Measurements from ENCODE around the gene UNC13B. TPM values are rescaled to one million over a fixed set of nuclear protein-coding genes. Genes with fewer than 3 reads are reported as not detected.

Gene UNC13B
- total and polyA plus RNA-seq, 2 of the 8 experiments (the other 6 are each of a cell fraction or from before 2014, with no cell fraction given): 23.1 to 51.7 TPM

DNA sequence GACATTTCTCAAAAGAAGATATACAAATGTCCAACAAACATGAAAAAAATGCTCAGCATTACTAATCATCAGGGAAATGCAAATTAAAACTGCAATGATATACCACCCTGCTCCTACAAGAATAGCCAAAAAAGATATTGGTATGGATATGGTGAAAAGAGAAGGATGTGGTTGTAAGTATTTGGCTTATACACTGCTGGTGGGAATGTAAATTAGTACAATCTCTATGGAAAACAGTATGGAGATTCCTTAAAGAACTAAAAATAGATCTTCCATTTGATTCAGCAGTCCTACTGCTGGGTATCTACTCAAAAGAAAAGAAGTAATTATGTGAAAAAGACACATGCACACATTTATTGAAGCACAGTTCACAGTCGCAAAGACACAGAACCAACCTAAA is 260.5 kb downstream of the UNC13B start:
- Histone ChIP-seq H3K4ac (replicated peaks; ENCODE audit: insufficient read length, low read depth, low read length) (no peak overlapping the region), H3K4me1 (replicated peaks in 1 of 4; ENCODE audit: control insufficient read depth in 3 of 4, insufficient read depth in 4 of 4, low read length in 3 of 4) (no peaks in the 10 kb centered on the region), H3K23ac (ENCODE audit: insufficient read length) (no peak overlapping the region), H2BK120ac (replicated peaks; ENCODE audit: low read depth, low read length) (no peak overlapping the region), H3K79me2 (ENCODE audit: control insufficient read depth in 1 of 2, insufficient read depth in 2 of 2, low read length in 2 of 2) (no peaks in the 10 kb centered on the region), H4K5ac (ENCODE audit: insufficient read length, low read depth, low read length) (no peak overlapping the region), H4K20me1 (replicated peaks in 1 of 2; ENCODE audit: control insufficient read depth in 1 of 2, insufficient read depth in 2 of 2, low read length in 2 of 2) (no peaks in the 10 kb centered on the region), H3K27ac (ENCODE audit: low read depth, low read length) (no peak overlapping the region), H2BK5ac (ENCODE audit: low read depth, low read length) (no peak overlapping the region), H3K14ac (ENCODE audit: insufficient read length) (no peak overlapping the region), H3K9me3 (ENCODE audit: insufficient read depth in 2 of 2, low read depth in 1 of 2, low read length in 1 of 2) (no peaks in the 10 kb centered on the region), H4K91ac (replicated peaks; ENCODE audit: insufficient read length, low read length) (no peak overlapping the region), H3K18ac (ENCODE audit: extremely low read depth, low read length) (no peak overlapping the region), H3K4me2 (ENCODE audit: insufficient read depth in 1 of 2, low read depth in 2 of 2, low read length in 2 of 2) (no peak overlapping the region), H2BK15ac (ENCODE audit: low read length) (no peak overlapping the region), H3K4me3 (ENCODE audit: extremely low read depth in 1 of 4, insufficient read depth in 2 of 4, low read depth in 3 of 4, low read length in 4 of 4) (no peak overlapping the region), H2BK12ac (ENCODE audit: low read depth, low read length) (no peak overlapping the region), H3K9ac (replicated peaks in 1 of 4; ENCODE audit: extremely low read depth in 1 of 4, low read depth in 3 of 4, low read length in 3 of 4) (no peak overlapping the region), H2AFZ (ENCODE audit: low read length) (no peak overlapping the region), H2AK5ac (ENCODE audit: low read depth, low read length) (no peak overlapping the region), H3K23me2 (ENCODE audit: low read depth, low read length) (no peaks in the 10 kb centered on the region), H2BK20ac (ENCODE audit: low read length) (no peak overlapping the region), H3K27me3 (replicated peaks in 1 of 4; ENCODE audit: control insufficient read depth in 3 of 4, extremely low read depth in 1 of 4, insufficient read depth in 3 of 4, low read length in 3 of 4) (no peaks in the 10 kb centered on the region), H3K36me3 (ENCODE audit: control insufficient read depth in 2 of 4, insufficient read depth in 4 of 4, low read length in 3 of 4) (no peaks in the 10 kb centered on the region), H4K8ac (ENCODE audit: extremely low read depth, insufficient read depth, low read length) (no peak overlapping the region), H3K56ac (replicated peaks; ENCODE audit: insufficient read length, low read depth, low read length) (no peak overlapping the region), H3K79me1 (ENCODE audit: low read depth, low read length) (no peaks in the 10 kb centered on the region)
- ChIA-PET CTCF (ENCODE audit: partially characterized antibody) (interaction anchor here (1.4 kb wide), 1 partner anchor 131 kb away, joined by 3 read pairs; no protein-coding TSS in a partner anchor), POLR2A (ENCODE audit: partially characterized antibody) (no interaction called here)
- DNase-seq (ENCODE audit: low read depth in 1 of 2, low spot score in 2 of 2) (no peak), FAIRE-seq (no peak)
- TF ChIP-seq BACH1 (IDR thresholded peaks at IDR 0.05; ENCODE audit: low read length) (no peak), BCL11A (IDR thresholded peaks at IDR 0.05; ENCODE audit: low read depth in 2 of 2, low read length in 2 of 2) (no peak), SP1 (IDR thresholded peaks at IDR 0.05; ENCODE audit: low read depth, low read length) (no peak)
- 96% methylated on average over 1 of the region's 1 CpG; no CpG with 5 or more reads in 1 of the 2 experiments for WGBS, 2 experiments (ENCODE audit: extremely low coverage in 1 of 2, insufficient coverage in 1 of 2, insufficient read length in 1 of 2, insufficient replicate concordance in 2 of 2, low coverage in 1 of 2, low lambda C conversion rate in 2 of 2, missing lambda C conversion rate in 1 of 2)
